Tibial artery (tissue), 4 donors: ENCODE measurements around the gene KISS1R.

Experiments used
- DNase-seq, 2 donors: peaks; one replicate each; pipeline ENCODE4 v3.0.0-alpha.2; 2019
- H3K27ac ChIP-seq, 2 donors: fragments of 200-600 bp; sonication (generic) in 1 of 2; 1 replicate in 1 of 2; 2 replicates in 1 of 2; pipeline ENCODE4 v1.5.1; 2018 to 2019; ENCODE audit warnings: mild to moderate bottlenecking in 1 of 2
- H3K27me3 ChIP-seq, 2 donors: fragments of 200-600 bp; sonication (generic) in 1 of 2; one replicate each; pipeline versions ENCODE4 v1.5.1 to v1.6.0; 2016 to 2019
- H3K36me3 ChIP-seq, 3 donors: fragments of 200-600 bp; sonication (generic) in 2 of 3; one replicate each; pipeline ENCODE4 v1.5.1; 2016 to 2019; ENCODE audit warnings: mild to moderate bottlenecking in 2 of 3
- H3K4me1 ChIP-seq, 4 donors: fragments of 200-600 bp; sonication (generic) in 2 of 4; 1 replicate in 3 of 4; 2 replicates in 1 of 4; pipeline ENCODE4 v1.5.1; 2016 to 2019
- H3K4me3 ChIP-seq, 2 donors: fragments of 200-600 bp; sonication (generic) in 1 of 2; 1 replicate in 1 of 2; 2 replicates in 1 of 2; pipeline ENCODE4 v1.5.1; 2018 to 2019; ENCODE audit warnings: mild to moderate bottlenecking in 2 of 2
- H3K9me3 ChIP-seq, 3 donors: fragments of 200-600 bp; sonication (generic) in 1 of 3; one replicate each; pipeline ENCODE4 v1.5.1; 2016 to 2019
- intact Hi-C: fragments of 100-400 bp; cut with DNase I; formaldehyde crosslinking; loops from one replicate; pipeline ENCODE4 v1.15.0; 2023; ENCODE audit warnings: low total_unique reads
- TF ChIP-seq, protein P1 (sequence below), 2 experiments: fragments of 200-600 bp in 1 of 2; fragments of 450-650 bp in 1 of 2; IDR thresholded peaks; one replicate each; pipeline ENCODE4 v1.5.1; 2017 to 2019; ENCODE audit warnings: antibody characterized with exemption in 2 of 2, mild to moderate bottlenecking in 1 of 2, moderate library complexity in 1 of 2

KISS1R gene

DNA sequence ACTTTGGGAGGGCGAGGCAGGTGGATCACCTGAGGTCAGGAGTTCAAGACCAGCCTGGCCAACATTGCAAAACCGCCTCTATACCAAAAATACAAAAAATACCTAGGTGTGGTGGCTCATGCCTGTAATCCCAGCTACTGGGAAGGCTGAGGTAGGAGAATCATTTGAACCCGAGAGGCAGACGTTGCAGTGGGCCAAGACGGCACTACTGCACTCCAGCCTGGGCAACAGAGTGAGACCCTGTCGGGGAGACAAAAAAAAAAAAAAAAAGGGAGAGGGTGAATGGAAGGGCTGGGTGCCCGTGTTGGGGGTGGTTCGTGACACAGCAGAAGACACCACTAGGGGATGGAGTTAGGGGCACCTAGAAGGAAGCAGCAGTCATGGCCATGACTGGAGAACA is 46.8 kb upstream of the KISS1R start:
- H3K27ac ChIP-seq, result peak overlapping the region; percentile 62 to 70

DNA sequence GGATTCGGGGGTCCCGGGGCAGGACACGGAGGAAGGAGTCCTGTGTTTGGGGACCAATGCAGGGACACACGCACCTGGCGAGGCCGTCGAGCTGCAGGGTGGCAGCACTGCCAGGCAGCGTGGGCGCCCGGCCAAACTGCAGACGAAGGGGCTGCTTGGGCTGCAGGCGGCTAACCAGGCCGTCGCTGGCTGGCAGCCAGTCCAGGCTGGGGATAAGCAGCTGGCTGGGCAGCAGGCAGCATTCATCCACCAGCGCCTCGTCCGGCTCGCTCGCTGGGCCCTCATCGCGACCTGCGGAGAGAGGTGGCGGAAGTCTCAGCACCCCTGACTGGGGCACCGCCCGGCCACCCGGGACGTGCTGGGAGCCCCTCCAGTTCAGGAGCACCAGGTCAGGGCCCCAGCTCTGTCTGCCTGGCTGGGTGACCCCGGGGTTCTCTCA is 46.2 kb upstream of the KISS1R start:
- Histone ChIP-seq H3K36me3 (peaks cover 30 to 86% (median 60%) of the 10 kb centered on the region in 3 donors), H3K27ac (no peak overlapping the region), H3K9me3 (no peaks in the 10 kb centered on the region), H3K4me1 (peaks cover 0 to 16% (median 10%) of the 10 kb centered on the region in 4 donors), H3K27me3 (no peaks in the 10 kb centered on the region), H3K4me3 (no peak overlapping the region)
- DNase-seq, result no peak
- TF ChIP-seq, protein P1, sequence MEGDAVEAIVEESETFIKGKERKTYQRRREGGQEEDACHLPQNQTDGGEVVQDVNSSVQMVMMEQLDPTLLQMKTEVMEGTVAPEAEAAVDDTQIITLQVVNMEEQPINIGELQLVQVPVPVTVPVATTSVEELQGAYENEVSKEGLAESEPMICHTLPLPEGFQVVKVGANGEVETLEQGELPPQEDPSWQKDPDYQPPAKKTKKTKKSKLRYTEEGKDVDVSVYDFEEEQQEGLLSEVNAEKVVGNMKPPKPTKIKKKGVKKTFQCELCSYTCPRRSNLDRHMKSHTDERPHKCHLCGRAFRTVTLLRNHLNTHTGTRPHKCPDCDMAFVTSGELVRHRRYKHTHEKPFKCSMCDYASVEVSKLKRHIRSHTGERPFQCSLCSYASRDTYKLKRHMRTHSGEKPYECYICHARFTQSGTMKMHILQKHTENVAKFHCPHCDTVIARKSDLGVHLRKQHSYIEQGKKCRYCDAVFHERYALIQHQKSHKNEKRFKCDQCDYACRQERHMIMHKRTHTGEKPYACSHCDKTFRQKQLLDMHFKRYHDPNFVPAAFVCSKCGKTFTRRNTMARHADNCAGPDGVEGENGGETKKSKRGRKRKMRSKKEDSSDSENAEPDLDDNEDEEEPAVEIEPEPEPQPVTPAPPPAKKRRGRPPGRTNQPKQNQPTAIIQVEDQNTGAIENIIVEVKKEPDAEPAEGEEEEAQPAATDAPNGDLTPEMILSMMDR (IDR thresholded peaks at IDR 0.05), result no peak
- intact Hi-C loops, result no loop called here

More for the DNA sequence above, 46.8 kb upstream of the KISS1R start:
- DNase-seq, result no peak
- Histone ChIP-seq H3K9me3 (no peaks in the 10 kb centered on the region), H3K36me3 (peaks cover 30 to 79% (median 53%) of the 10 kb centered on the region in 3 donors), H3K4me1 (peaks cover 0 to 16% (median 10%) of the 10 kb centered on the region in 4 donors), H3K4me3 (no peak overlapping the region), H3K27me3 (no peaks in the 10 kb centered on the region)
- intact Hi-C loops, result no loop called here
- TF ChIP-seq, protein P1 (IDR thresholded peaks at IDR 0.05), result no peak

DNA sequence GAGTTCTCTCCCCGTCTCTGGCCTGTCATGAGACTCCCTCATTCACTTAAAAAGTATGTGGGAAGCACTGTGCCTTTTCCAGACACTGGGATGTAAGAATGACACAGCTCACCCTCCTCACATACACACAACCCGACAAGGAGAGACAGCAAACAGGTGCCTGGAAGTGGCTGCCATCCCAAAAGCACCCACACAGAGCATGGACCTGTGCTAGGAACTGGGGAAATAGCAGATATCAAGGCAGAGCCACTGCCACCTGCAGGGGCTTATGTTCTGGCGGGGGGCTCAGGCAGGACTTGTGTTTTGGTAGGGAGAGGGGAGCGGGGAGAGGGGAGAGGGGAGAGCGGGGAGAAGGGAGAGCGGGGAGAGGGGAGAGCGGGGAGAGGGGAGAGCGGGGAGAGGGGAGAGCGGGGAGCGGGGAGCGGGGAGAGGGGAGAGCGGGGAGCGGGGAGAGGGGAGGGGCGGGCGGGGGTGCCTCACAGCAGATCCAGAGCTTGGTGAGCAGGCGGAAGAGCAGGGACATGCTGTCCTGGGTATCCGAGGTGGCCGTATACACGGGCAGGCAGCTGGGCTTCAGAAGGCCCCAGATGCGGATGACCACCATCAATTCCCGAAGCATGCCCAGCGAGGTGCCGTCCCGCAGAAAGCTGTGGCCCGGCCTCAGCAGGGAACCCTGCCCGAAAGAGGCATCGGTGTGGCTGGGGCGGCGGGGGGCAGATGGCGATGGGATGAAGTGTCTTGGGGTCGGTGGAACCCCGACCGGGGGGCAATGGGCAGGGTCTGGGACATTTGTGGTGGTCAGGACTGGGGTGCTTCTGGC is 45.5 kb upstream of the KISS1R start:
- intact Hi-C loops, result no loop called here
- H3K27me3 ChIP-seq, result no peaks in the 10 kb centered on the region
- peaks cover 0 to 16% (median 10%) of the 10 kb centered on the region in 4 donors for H3K4me1 ChIP-seq
- TF ChIP-seq, protein P1 (IDR thresholded peaks at IDR 0.05), result no peak
- no peaks in the 10 kb centered on the region for H3K9me3 ChIP-seq
- no peak overlapping the region for H3K4me3 ChIP-seq
- no peak for DNase-seq
- peaks cover 34 to 93% (median 66%) of the 10 kb centered on the region in 3 donors for H3K36me3 ChIP-seq
- H3K27ac ChIP-seq, result peak overlapping the region in 1 of 2 donors; percentile 30

- H3K27me3 ChIP-seq, result no peaks in the 10 kb centered on the region
- TF ChIP-seq, protein P1 (IDR thresholded peaks at IDR 0.05), result no peak
- intact Hi-C loops, result no loop called here
- peak overlapping the region in 1 of 2 donors; percentile 30 for H3K27ac ChIP-seq
- no peak for DNase-seq
- no peaks in the 10 kb centered on the region for H3K9me3 ChIP-seq
- peaks cover 0 to 16% (median 10%) of the 10 kb centered on the region in 4 donors for H3K4me1 ChIP-seq
- H3K4me3 ChIP-seq, result no peak overlapping the region
- peaks cover 41 to 94% (median 71%) of the 10 kb centered on the region in 3 donors for H3K36me3 ChIP-seq
Measured at GRCh38 chr19:872266-872951, 44.7 kb upstream of the KISS1R start.

GRCh38 chr19:873084-873483 is 44.0 kb upstream of the KISS1R start:
- TF ChIP-seq, protein P1 (IDR thresholded peaks at IDR 0.05), result no peak
- H3K27ac ChIP-seq, result no peak overlapping the region
- no peak overlapping the region for H3K4me3 ChIP-seq
- intact Hi-C loops, result no loop called here
- peaks cover 0 to 16% (median 10%) of the 10 kb centered on the region in 4 donors for H3K4me1 ChIP-seq
- no peaks in the 10 kb centered on the region for H3K27me3 ChIP-seq
- peaks cover 37 to 90% (median 66%) of the 10 kb centered on the region in 3 donors for H3K36me3 ChIP-seq
- no peak for DNase-seq
- H3K9me3 ChIP-seq, result no peaks in the 10 kb centered on the region
